Skeletal muscle satellite cell (primary cell): ENCODE results near the gene LEF1.

Experiments used
- H3K27me3 ChIP-seq: 2 replicates; pipeline ENCODE4 v1.7.0; 2013; ENCODE audit warnings: low read length; ENCODE audit not compliant: control insufficient read depth, insufficient read depth
- H3K36me3 ChIP-seq: 2 replicates; pipeline ENCODE4 v1.7.0; 2013; ENCODE audit warnings: mild to moderate bottlenecking, control low read depth, low read length; ENCODE audit not compliant: insufficient read depth
- H3K4me1 ChIP-seq: 2 replicates; pipeline ENCODE4 v1.7.0; 2013; ENCODE audit warnings: low read length; ENCODE audit not compliant: control insufficient read depth, insufficient read depth
- H3K4me2 ChIP-seq: 2 replicates; pipeline ENCODE4 v1.7.0; 2013; ENCODE audit warnings: mild to moderate bottlenecking, low read length
- H3K4me3 ChIP-seq: 2 replicates; pipeline ENCODE4 v1.7.0; 2013; ENCODE audit warnings: low read length
- H3K9ac ChIP-seq: 2 replicates; pipeline ENCODE4 v1.7.0; 2013; ENCODE audit warnings: mild to moderate bottlenecking, low read depth, low read length, moderate library complexity
- H3K9me3 ChIP-seq: replicated peaks from 2 replicates; pipeline ENCODE4 v1.7.0; 2013; ENCODE audit warnings: mild to moderate bottlenecking, control low read depth, low read length

LEF1 gene

GRCh38 chr4:108173599-108174057 is 4.9 kb upstream of the LEF1 start:
- peak overlapping the region; percentile 99 for H3K4me2 ChIP-seq
- no peaks in the 10 kb centered on the region for H3K9me3 ChIP-seq
- H3K4me1 ChIP-seq: peaks cover 4% of the 10 kb centered on the region
- H3K36me3 ChIP-seq: no peaks in the 10 kb centered on the region
- peaks cover 56% of the 10 kb centered on the region for H3K27me3 ChIP-seq
- H3K9ac ChIP-seq: peak overlapping the region; percentile 66
- peak overlapping the region; percentile 75 for H3K4me3 ChIP-seq

- no peaks in the 10 kb centered on the region for H3K9me3 ChIP-seq
- H3K4me1 ChIP-seq: peaks cover 4% of the 10 kb centered on the region
- peak overlapping the region; percentile 66 for H3K9ac ChIP-seq
- no peaks in the 10 kb centered on the region for H3K36me3 ChIP-seq
- peak overlapping the region; percentile 75 for H3K4me3 ChIP-seq
- H3K27me3 ChIP-seq: peaks cover 62% of the 10 kb centered on the region
- H3K4me2 ChIP-seq: peak overlapping the region; percentile 99
These were observed 4.2 kb upstream of the LEF1 start for GRCh38 chr4:108172753-108173598.

- no peaks in the 10 kb centered on the region for H3K36me3 ChIP-seq
- H3K9ac ChIP-seq: peak overlapping the region; percentile 66
- peak overlapping the region; percentile 75 for H3K4me3 ChIP-seq
- H3K4me1 ChIP-seq: peaks cover 8% of the 10 kb centered on the region
- H3K9me3 ChIP-seq: no peaks in the 10 kb centered on the region
- H3K4me2 ChIP-seq: peak overlapping the region; percentile 99
- peaks cover 66% of the 10 kb centered on the region for H3K27me3 ChIP-seq
These were observed 3.6 kb upstream of the LEF1 start for GRCh38 chr4:108172231-108172752.

- H3K4me3 ChIP-seq: peak overlapping the region; percentile 75
- H3K4me2 ChIP-seq: no peak overlapping the region
- peaks cover 73% of the 10 kb centered on the region for H3K27me3 ChIP-seq
- H3K9me3 ChIP-seq: no peaks in the 10 kb centered on the region
- H3K36me3 ChIP-seq: no peaks in the 10 kb centered on the region
- H3K9ac ChIP-seq: no peak overlapping the region
- peaks cover 14% of the 10 kb centered on the region for H3K4me1 ChIP-seq
These were observed 2.9 kb upstream of the LEF1 start for GRCh38 chr4:108171339-108172230.

DNA sequence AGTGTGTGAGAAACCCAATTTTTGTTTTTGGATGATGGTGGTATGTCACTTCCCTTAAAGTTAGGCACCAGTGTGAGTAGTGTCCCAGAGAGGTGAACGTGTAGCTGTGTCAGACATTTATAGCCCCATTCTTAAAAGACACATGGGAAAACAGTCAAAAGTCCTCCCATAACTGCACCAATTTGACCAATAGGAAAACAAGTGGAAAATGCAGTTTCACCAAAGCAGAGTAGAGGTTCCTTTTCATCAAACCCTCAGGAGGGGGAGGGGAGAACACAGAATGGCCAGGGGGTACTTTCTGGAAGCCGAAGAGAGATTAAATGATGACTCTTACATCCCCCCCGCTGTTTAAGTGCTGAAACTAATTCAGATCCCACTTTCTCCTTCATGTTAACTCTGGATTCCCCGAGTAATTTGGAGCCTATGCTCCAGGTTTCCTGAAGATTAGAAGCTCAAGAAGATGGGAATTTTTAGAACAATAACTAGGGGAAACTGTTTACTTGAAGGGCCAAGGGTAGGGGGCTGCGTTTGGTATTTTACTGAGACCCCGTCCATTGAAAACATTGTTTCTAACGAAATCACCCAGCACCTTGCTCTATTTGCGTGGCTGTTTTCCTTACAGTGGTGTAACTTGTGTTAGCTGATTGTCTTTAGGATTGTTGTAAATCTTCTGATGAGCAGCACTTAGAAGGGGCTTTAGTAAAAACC is 2.1 kb upstream of the LEF1 start:
- H3K9me3 ChIP-seq: no peaks in the 10 kb centered on the region
- H3K4me2 ChIP-seq: no peak overlapping the region
- no peak overlapping the region for H3K4me3 ChIP-seq
- no peak overlapping the region for H3K9ac ChIP-seq
- H3K4me1 ChIP-seq: peaks cover 17% of the 10 kb centered on the region
- H3K27me3 ChIP-seq: peaks cover 81% of the 10 kb centered on the region
- no peaks in the 10 kb centered on the region for H3K36me3 ChIP-seq

DNA sequence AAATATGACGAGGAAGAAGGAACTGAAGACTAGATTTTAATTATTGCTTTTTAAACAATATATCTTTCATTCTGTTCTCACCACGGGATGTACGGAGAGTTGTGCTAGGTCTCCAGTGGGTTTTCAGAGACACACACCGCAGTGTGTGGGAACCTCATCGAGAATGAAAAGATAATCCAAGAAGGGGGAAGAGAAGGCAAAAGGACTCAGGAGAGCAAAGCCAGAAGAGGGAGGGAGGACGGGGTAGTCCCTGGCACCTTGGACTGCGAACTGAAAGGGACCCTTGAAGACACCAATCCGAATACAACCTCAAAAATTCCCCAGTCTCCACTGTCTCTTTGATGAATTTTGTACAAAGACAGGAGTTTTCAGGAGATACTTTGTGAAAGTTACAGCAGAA is 932 bp upstream of the LEF1 start:
- Histone ChIP-seq H3K4me2 (no peak overlapping the region), H3K9me3 (no peaks in the 10 kb centered on the region), H3K27me3 (peaks cover 86% of the 10 kb centered on the region), H3K9ac (no peak overlapping the region), H3K4me3 (no peak overlapping the region), H3K4me1 (peaks cover 17% of the 10 kb centered on the region), H3K36me3 (no peaks in the 10 kb centered on the region)

DNA sequence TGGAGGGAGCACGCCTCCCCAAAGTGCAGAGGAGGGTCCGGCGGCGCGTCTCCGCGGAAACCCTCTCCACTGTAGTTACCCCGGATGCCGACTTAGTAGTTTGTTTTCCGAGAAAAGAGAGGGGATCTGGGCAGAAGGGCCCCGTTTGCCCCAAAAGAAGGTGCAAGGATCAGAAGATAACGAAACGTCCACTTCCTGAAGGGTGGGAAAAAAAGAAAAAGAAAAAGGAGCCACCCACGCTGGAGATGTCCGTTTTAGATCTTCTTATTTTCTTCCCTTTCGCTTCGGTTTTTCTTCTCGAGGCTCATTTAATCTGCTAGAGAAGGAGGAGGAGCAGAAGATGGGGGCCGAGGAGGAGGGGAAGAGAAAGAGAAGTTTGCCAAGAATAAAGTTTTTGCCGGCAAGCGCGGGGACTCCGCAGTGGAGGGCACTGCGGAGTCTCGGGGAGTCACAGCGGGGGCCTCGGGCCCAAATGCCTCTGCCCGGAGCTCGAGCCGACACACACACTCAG is 517 bp downstream of the LEF1 start:
- peak overlapping the region; percentile 95 for H3K4me2 ChIP-seq
- peaks cover 80% of the 10 kb centered on the region for H3K27me3 ChIP-seq
- H3K9me3 ChIP-seq: no peaks in the 10 kb centered on the region
- H3K9ac ChIP-seq: peak overlapping the region; percentile 48
- peak overlapping the region; percentile 75 for H3K4me3 ChIP-seq
- H3K36me3 ChIP-seq: no peaks in the 10 kb centered on the region
- peaks cover 17% of the 10 kb centered on the region for H3K4me1 ChIP-seq

GRCh38 chr4:108166441-108167315 is 2.1 kb downstream of the LEF1 start:
- H3K4me1 ChIP-seq: peaks cover 13% of the 10 kb centered on the region
- H3K4me2 ChIP-seq: peak overlapping the region; percentile 95
- H3K36me3 ChIP-seq: no peaks in the 10 kb centered on the region
- H3K27me3 ChIP-seq: peaks cover 65% of the 10 kb centered on the region
- peak overlapping the region; percentile 48 for H3K9ac ChIP-seq
- peak overlapping the region; percentile 75 for H3K4me3 ChIP-seq
- H3K9me3 ChIP-seq: no peaks in the 10 kb centered on the region

DNA sequence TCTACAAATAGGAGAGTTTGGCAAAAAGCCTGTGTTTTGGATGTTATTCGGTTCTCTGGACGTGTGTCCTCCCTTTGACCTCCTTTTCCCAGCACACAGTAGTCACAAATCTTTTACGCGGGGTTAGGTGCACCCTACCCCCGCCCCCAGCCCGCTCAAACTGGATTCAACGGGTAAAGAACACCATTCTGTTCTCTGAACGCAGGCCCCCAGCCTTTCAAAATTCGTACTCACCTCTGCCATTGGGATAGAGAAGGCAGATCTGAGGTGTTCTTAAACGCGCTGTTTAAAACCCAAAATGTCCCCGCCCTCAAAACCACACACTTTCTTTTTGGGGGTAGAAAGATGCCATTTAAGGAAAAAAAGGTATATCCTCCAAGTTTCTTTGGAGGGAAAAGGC is 2.7 kb downstream of the LEF1 start:
- Histone ChIP-seq H3K9me3 (no peaks in the 10 kb centered on the region), H3K9ac (no peak overlapping the region), H3K4me2 (peak overlapping the region; percentile 95), H3K36me3 (no peaks in the 10 kb centered on the region), H3K27me3 (peaks cover 65% of the 10 kb centered on the region), H3K4me1 (peaks cover 13% of the 10 kb centered on the region), H3K4me3 (no peak overlapping the region)

- no peak overlapping the region for H3K4me3 ChIP-seq
- H3K4me1 ChIP-seq: peaks cover 13% of the 10 kb centered on the region
- no peaks in the 10 kb centered on the region for H3K36me3 ChIP-seq
- no peak overlapping the region for H3K9ac ChIP-seq
- no peaks in the 10 kb centered on the region for H3K9me3 ChIP-seq
- H3K27me3 ChIP-seq: peaks cover 65% of the 10 kb centered on the region
- no peak overlapping the region for H3K4me2 ChIP-seq
These were observed 3.1 kb downstream of the LEF1 start for GRCh38 chr4:108165586-108165985.
